Neuronal stem cell (in vitro differentiated cells): ENCODE results near the gene CYP2A7.
A peak's percentile ranks its signal among the peaks of the same experiment; 100 is the strongest.
"Not testable (repeated sequence)": the region's sequence is repeated elsewhere in the genome, so short reads cannot be mapped to it uniquely, and the experiment has no call there.

ENCODE experiments used
- DNase-seq: peaks from one replicate; pipeline ENCODE4 v3.0.0-alpha.2; 2013; ENCODE audit warnings: low spot score
- H2AFZ ChIP-seq: one replicate; pipeline ENCODE4 v1.6.1; 2013; ENCODE audit warnings: mild to moderate bottlenecking, low read length, inconsistent platforms
- H2AK5ac ChIP-seq: 2 replicates; pipeline ENCODE4 v1.6.1; 2013; ENCODE audit warnings: low read depth, mild to moderate bottlenecking, inconsistent platforms, low read length, moderate library complexity, mixed read lengths
- H2BK120ac ChIP-seq: 2 replicates; pipeline ENCODE4 v1.6.1; 2013; ENCODE audit warnings: low read depth, mild to moderate bottlenecking, inconsistent platforms, low read length, moderate library complexity, mixed read lengths
- H2BK12ac ChIP-seq: one replicate; pipeline ENCODE4 v1.6.1; 2013; ENCODE audit warnings: low read length, inconsistent platforms
- H2BK15ac ChIP-seq: 2 replicates; pipeline ENCODE4 v1.6.1; 2013; ENCODE audit warnings: mild to moderate bottlenecking, low read length, inconsistent platforms, mixed read lengths
- H2BK5ac ChIP-seq: one replicate; pipeline ENCODE4 v1.6.1; 2013; ENCODE audit warnings: inconsistent platforms, mild to moderate bottlenecking, low read length, moderate library complexity
- H3K14ac ChIP-seq: one replicate; pipeline ENCODE4 v1.6.1; 2013; ENCODE audit warnings: low read length, inconsistent platforms
- H3K18ac ChIP-seq: 2 replicates; pipeline ENCODE4 v1.6.1; 2013; ENCODE audit warnings: low read length, inconsistent platforms
- H3K23ac ChIP-seq: 2 replicates; pipeline ENCODE4 v1.6.1; 2013; ENCODE audit warnings: low read depth, mild to moderate bottlenecking, mixed read lengths, low read length, inconsistent platforms; ENCODE audit not compliant: poor library complexity
- H3K27ac ChIP-seq: replicated peaks from 3 replicates; pipeline ENCODE4 v1.5.1; 2013; ENCODE audit warnings: low read length, inconsistent platforms
- H3K27me3 ChIP-seq, 3 experiments: 2 replicates each; pipeline ENCODE4 v1.6.1; 2013; ENCODE audit warnings: low read length in 3 of 3, mild to moderate bottlenecking in 2 of 3, inconsistent platforms in 1 of 3, low read depth in 1 of 3, mixed read lengths in 1 of 3, moderate library complexity in 1 of 3; ENCODE audit not compliant: control insufficient read depth in 3 of 3, insufficient read depth in 3 of 3
- H3K36me3 ChIP-seq, 2 donors: replicated peaks in 1 of 2; 2 replicates each; pipeline ENCODE4 v1.6.1; 2013; ENCODE audit warnings: low read length in 2 of 2; ENCODE audit not compliant: control insufficient read depth in 2 of 2, insufficient read depth in 2 of 2
- H3K4ac ChIP-seq: 2 replicates; pipeline ENCODE4 v1.6.1; 2013; ENCODE audit warnings: inconsistent platforms, mild to moderate bottlenecking, low read length, moderate library complexity
- H3K4me1 ChIP-seq, 2 donors: 1 replicate in 1 of 2; 2 replicates in 1 of 2; pipeline ENCODE4 v1.6.1; 2013; ENCODE audit warnings: low read length in 2 of 2, low read depth in 1 of 2; ENCODE audit not compliant: control insufficient read depth in 2 of 2, insufficient read depth in 1 of 2
- H3K4me2 ChIP-seq: one replicate; pipeline ENCODE4 v1.6.1; 2013; ENCODE audit warnings: mild to moderate bottlenecking, low read length, inconsistent platforms; ENCODE audit not compliant: insufficient read depth, poor library complexity, severe bottlenecking
- H3K4me3 ChIP-seq, 2 donors: 2 replicates each; pipeline ENCODE4 v1.5.1; 2013; ENCODE audit warnings: low read length in 2 of 2, mild to moderate bottlenecking in 2 of 2, inconsistent platforms in 1 of 2, moderate library complexity in 1 of 2
- H3K79me1 ChIP-seq: one replicate; pipeline ENCODE4 v1.6.1; 2013; ENCODE audit warnings: low read depth, mild to moderate bottlenecking, inconsistent platforms, low read length, moderate library complexity
- H3K9ac ChIP-seq: one replicate; pipeline ENCODE4 v1.6.1; 2013; ENCODE audit warnings: mild to moderate bottlenecking, low read depth, low read length, inconsistent platforms; ENCODE audit not compliant: poor library complexity
- H3K9me3 ChIP-seq, 2 donors: replicated peaks in 1 of 2; 2 replicates each; pipeline versions ENCODE3 to v1.6.1; 2013; ENCODE audit warnings: low read length in 2 of 2, mild to moderate bottlenecking in 2 of 2, inconsistent platforms in 1 of 2, low read depth in 1 of 2, mixed read lengths in 1 of 2, moderate library complexity in 1 of 2; ENCODE audit not compliant: control insufficient read depth in 2 of 2, insufficient read depth in 1 of 2
- H4K8ac ChIP-seq: one replicate; pipeline ENCODE4 v1.6.1; 2013; ENCODE audit warnings: low read depth, mild to moderate bottlenecking, inconsistent platforms, low read length, moderate library complexity
- H4K91ac ChIP-seq: one replicate; pipeline ENCODE4 v1.6.1; 2013; ENCODE audit warnings: low read length, low read depth, mild to moderate bottlenecking, inconsistent platforms; ENCODE audit not compliant: poor library complexity
- WGBS, 2 donors: extraction: QIAGEN DNeasy Blood & Tissue Kit; methylation state at CpG; one replicate each; pipeline ENCODE4 v1.1.7; 2013; ENCODE audit warnings: missing lambda C conversion rate in 2 of 2, mixed read lengths in 1 of 2; ENCODE audit not compliant: insufficient read length in 2 of 2, insufficient replicate concordance in 1 of 2; ENCODE audit errors: extremely low coverage in 2 of 2; 5-methylcytosine and 5-hydroxymethylcytosine counted together

CYP2A7 gene

DNA sequence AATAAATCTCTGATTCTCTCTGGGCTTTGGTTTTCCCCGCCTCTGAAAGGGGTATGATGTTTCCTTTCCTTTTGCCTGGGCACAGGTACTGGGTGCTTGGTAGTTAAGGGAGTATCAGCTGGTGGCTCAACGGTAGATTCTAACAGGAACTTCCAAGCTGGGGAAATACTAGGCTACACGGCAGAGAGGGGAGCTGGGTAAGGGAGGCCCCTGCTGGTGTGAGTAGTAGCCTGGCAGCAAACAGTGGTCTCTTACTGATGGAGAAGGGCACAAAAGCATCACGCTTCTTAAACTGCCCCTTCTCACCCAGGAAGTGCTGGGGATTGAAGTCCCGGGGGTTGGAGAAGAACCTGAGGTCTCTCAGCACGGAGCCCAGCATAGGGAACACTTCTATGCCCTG, 26.9 kb upstream of the CYP2A7 start:
- no peak overlapping the region for H4K91ac ChIP-seq
- H4K8ac ChIP-seq, result no peak overlapping the region
- no peak overlapping the region for H2AK5ac ChIP-seq
- H3K14ac ChIP-seq, result no peak overlapping the region
- H3K4me2 ChIP-seq, result no peak overlapping the region
- H3K18ac ChIP-seq, result no peak overlapping the region
- no peaks in the 10 kb centered on the region for H3K36me3 ChIP-seq
- no peak overlapping the region for H2BK5ac ChIP-seq
- H3K27ac ChIP-seq, result no peak overlapping the region
- H3K4me1 ChIP-seq, result no peaks in the 10 kb centered on the region
- H2BK15ac ChIP-seq, result no peak overlapping the region
- H3K79me1 ChIP-seq, result no peaks in the 10 kb centered on the region
- H3K9me3 ChIP-seq, result peaks cover 0 to 3% of the 10 kb centered on the region in 2 donors
- no peak overlapping the region for H3K4ac ChIP-seq
- no peak overlapping the region for H2AFZ ChIP-seq
- no CpG with 5 or more reads among the region's 6 CpGs for WGBS, 2 donors
- no peak overlapping the region for H2BK12ac ChIP-seq
- H3K27me3 ChIP-seq, result no peaks in the 10 kb centered on the region
- no peak overlapping the region for H3K9ac ChIP-seq
- no peak overlapping the region for H2BK120ac ChIP-seq
- no peak overlapping the region for H3K4me3 ChIP-seq
- DNase-seq, result no peak
- no peak overlapping the region for H3K23ac ChIP-seq

DNA sequence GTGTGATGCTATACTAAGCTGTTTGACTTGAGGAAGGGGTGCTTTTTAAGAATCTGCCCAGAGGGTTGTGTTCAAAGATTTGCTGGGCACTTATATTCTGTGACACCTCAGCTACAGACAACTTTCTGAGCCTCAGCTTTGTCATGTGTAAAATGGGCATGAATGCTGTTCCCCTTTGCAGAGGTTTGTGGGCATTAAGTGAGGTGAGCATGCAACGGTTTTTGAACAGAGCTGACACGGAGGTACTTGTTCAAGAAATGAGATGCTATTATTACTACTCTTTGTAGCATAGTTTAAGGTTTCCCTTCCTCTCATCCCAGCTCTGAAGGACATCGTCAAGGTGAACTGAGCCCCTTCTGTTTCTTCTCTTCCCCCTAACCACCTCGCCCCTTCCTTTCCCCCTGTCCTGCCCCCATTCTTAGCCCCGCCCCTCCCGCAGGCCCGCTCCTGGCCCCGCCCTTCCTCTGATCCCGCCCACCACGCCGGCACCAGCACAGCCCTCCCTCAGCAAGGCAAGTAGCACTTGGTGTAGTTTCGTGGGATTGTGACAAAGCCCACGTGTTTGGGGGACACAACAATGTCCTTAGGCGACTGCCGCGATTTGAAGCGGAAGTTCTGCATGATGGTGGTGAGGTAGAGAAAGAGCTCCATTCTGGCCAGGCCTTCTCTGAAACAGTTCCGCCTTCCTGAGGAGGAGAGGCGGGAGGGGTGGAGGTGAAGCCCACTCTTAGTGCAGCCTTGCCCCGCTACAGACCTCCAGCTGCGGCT, 26.1 kb upstream of the CYP2A7 start:
- Histone ChIP-seq H3K4me1 (no peaks in the 10 kb centered on the region), H4K8ac (no peak overlapping the region), H3K36me3 (no peaks in the 10 kb centered on the region), H3K9me3 (peaks cover 0 to 3% of the 10 kb centered on the region in 2 donors), H3K4ac (no peak overlapping the region), H2AK5ac (no peak overlapping the region), H2AFZ (no peak overlapping the region), H3K18ac (no peak overlapping the region), H2BK120ac (no peak overlapping the region), H3K4me3 (no peak overlapping the region), H3K9ac (no peak overlapping the region), H2BK15ac (no peak overlapping the region), H4K91ac (no peak overlapping the region), H3K4me2 (peak overlapping the region; percentile 21), H3K27me3 (no peaks in the 10 kb centered on the region), H2BK5ac (no peak overlapping the region), H2BK12ac (no peak overlapping the region), H3K79me1 (no peaks in the 10 kb centered on the region), H3K27ac (no peak overlapping the region), H3K23ac (peak overlapping the region; percentile 6), H3K14ac (peak overlapping the region; percentile 42)
- WGBS, 2 donors, result no CpG with 5 or more reads among the region's 21 CpGs
- no peak for DNase-seq

DNA sequence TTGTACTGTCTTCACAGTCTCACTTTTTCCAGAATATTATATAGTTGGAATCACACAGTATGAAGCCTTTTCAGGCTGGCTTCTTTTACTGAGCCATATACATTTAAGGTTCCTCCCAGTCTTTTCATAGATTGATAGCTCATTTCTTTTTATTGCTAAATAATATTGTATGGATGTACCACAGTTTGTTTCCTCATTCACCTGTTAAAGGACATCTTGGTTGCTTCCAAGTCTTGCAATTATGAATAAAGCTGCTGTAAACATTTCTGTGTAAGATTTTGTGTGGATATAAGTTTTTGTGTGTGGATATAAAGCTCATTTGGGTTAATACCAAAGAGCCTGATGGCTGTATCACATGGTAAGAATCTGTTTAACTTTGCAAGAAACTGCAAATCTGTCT, 24.5 kb upstream of the CYP2A7 start:
- H2AFZ ChIP-seq, result no peak overlapping the region
- H2AK5ac ChIP-seq, result no peak overlapping the region
- H2BK120ac ChIP-seq, result no peak overlapping the region
- H3K27me3 ChIP-seq, result no peaks in the 10 kb centered on the region
- no peaks in the 10 kb centered on the region for H3K79me1 ChIP-seq
- no peak overlapping the region for H3K18ac ChIP-seq
- H2BK12ac ChIP-seq, result no peak overlapping the region
- no peaks in the 10 kb centered on the region for H3K36me3 ChIP-seq
- no peak overlapping the region for H3K9ac ChIP-seq
- H4K8ac ChIP-seq, result no peak overlapping the region
- no peak for DNase-seq
- no peak overlapping the region for H3K4me3 ChIP-seq
- no peak overlapping the region for H3K4me2 ChIP-seq
- no peak overlapping the region for H4K91ac ChIP-seq
- H2BK5ac ChIP-seq, result no peak overlapping the region
- H3K9me3 ChIP-seq, result peaks cover 0 to 2% of the 10 kb centered on the region in 2 donors
- H3K14ac ChIP-seq, result no peak overlapping the region
- H3K23ac ChIP-seq, result no peak overlapping the region
- no peak overlapping the region for H2BK15ac ChIP-seq
- H3K4me1 ChIP-seq, result no peaks in the 10 kb centered on the region
- H3K27ac ChIP-seq, result no peak overlapping the region
- H3K4ac ChIP-seq, result no peak overlapping the region

DNA sequence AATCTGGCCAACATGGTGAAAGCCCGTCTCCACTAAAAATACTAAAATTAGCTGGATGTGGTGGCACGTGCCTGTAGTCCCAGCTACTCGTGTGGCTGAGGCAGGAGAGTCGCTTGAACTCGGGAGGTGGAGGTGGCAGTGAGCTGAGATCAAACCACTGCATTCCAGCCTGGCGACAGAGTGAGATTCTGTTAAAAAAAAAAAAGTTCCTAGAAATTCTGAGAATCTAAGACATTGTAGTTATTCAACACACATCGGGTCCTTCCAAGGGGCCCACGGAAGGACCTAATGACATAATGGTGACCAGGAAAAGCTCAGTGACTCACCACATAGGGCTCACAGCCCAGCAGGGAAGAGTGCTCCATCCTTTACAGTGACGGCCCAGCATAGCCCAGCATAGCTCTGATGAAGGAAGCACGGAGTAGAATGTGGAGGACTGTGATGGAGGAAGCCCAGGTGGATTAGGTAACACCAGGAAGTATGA, 22.7 kb upstream of the CYP2A7 start:
- H2AK5ac ChIP-seq, H3K4me2 ChIP-seq, H3K23ac ChIP-seq, H3K9me3 ChIP-seq, H2BK15ac ChIP-seq, H3K27ac ChIP-seq, H3K4ac ChIP-seq, H4K8ac ChIP-seq, H2BK12ac ChIP-seq, H3K27me3 ChIP-seq, H2BK120ac ChIP-seq, H2BK5ac ChIP-seq, H3K4me3 ChIP-seq, DNase-seq, H3K18ac ChIP-seq, H4K91ac ChIP-seq, H3K14ac ChIP-seq, H3K36me3 ChIP-seq, H3K4me1 ChIP-seq, H3K9ac ChIP-seq, H3K79me1 ChIP-seq, H2AFZ ChIP-seq: not testable (repeated sequence)
- WGBS, 2 donors, result no CpG with 5 or more reads among the region's 10 CpGs
